COLO829 (cell line): ENCODE measurements around the gene ACER3.
"Not testable (repeated sequence)": the region's sequence is repeated elsewhere in the genome, so short reads cannot be mapped to it uniquely, and the experiment has no call there.

Source experiments
- DNase-seq: peaks from one replicate; pipeline ENCODE4 v3.0.0; 2012; ENCODE audit warnings: low spot score

Gene ACER3

DNA sequence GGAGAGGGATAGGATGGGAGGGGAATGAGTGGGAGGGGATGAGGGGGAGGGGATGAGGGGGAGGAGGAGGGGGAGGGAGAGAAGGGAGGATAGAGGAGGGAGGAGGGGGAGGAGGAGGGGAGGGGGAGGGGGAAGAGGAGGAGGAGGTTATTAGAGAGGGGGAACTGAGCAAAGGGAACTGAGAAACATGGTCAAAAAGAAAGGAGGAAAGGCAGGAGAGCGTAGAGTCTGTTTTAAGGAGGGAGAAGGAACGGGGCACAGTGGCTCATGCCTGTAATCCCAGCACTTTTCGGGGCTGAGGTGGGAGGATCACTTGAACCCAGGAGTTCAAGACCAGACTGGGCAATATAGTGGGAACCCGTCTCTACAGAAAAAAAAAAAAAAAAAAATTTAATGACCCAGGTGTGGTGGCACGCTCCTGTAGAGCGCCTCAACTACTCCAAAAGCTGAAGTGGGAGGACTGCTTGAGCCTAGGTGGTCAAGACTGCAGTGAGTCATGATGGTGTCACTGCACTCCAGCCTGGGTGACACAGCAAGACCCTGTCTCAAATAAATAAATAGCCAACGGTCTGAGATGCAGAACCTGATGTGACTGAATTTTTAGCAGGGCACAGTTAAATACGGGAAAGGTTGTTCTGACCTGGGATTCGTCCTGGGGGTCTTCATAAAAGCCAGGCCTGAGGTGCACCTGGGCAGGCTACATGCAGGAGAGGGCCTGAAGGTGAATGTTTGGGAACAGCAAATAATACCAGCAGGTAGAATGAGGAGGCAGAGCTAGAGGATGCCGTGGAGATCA lies 177.5 kb downstream of the ACER3 start:
- DNase-seq, result no peak

DNA sequence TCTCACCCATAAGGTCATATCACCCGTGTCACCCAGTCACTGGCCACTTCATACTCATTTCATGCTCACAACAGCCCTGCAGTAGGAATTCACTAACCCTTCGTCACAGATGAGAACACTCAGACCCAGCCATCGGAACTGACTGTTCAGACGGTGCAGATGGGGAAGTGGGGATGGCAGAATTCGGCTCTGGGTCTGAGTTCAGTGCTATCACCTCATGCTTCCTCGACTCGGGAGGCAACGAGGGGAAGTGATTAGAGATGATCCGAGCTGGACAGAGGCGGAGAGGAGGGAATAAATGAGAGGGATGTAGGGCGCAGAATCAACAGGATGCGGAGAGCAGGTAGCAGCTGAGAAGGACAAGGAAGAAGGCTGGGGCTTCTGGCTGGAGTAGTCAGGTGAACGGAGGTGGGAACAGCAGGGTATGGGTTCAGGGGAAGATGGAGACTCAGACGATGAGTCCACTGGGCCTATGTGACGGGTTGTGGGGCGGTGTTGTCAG lies 178.2 kb downstream of the ACER3 start:
- no peak for DNase-seq

DNA sequence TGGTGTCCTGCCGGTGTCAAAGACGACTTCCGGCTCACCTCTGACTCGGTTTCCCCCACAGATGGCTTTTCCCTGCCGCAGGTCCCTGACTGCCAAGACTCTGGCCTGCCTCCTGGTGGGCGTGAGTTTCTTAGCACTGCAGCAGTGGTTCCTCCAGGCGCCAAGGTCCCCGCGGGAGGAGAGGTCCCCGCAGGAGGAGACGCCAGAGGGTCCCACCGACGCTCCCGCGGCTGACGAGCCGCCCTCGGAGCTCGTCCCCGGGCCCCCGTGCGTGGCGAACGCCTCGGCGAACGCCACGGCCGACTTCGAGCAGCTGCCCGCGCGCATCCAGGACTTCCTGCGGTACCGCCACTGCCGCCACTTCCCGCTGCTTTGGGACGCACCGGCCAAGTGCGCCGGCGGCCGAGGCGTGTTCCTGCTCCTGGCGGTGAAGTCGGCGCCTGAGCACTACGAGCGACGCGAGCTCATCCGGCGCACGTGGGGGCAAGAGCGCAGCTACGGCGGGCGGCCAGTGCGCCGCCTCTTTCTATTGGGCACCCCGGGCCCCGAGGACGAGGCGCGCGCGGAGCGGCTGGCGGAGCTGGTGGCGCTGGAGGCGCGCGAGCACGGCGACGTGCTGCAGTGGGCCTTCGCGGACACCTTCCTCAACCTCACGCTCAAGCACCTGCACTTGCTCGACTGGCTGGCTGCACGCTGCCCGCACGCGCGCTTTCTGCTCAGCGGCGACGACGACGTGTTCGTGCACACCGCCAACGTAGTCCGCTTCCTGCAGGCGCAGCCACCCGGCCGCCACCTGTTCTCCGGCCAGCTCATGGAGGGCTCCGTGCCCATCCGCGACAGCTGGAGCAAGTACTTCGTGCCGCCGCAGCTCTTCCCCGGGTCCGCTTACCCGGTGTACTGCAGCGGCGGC lies 179.0 kb downstream of the ACER3 start:
- no peak for DNase-seq

DNA sequence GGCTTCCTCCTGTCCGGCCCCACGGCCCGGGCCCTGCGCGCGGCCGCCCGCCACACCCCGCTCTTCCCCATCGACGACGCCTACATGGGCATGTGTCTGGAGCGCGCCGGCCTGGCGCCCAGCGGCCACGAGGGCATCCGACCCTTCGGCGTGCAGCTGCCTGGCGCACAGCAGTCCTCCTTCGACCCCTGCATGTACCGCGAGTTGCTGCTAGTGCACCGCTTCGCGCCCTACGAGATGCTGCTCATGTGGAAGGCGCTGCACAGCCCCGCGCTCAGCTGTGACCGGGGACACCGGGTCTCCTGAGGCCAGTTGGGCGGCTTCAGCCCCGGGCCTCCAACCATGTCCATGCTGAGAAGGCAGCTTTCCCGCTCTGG lies 179.7 kb downstream of the ACER3 start:
- DNase-seq, result no peak

DNA sequence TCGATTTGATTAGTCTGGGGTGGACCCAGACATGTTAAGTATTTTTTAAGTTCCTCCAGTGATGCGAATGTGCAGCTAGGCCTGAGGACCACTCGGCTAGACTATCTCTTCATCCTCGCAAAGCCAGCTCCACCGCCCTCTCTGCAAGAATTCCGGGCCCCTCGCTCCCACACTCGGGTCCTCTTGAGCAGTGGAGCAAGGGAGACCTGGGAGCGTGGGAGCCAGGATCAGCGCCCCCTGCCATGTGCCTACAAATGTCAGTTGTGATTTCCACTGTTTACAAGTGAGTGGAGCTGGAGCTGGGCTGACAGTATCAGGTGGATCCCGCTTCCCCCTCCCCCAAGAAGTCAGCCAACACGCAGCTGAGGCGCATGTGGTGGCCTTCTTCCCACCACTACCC lies 180.2 kb downstream of the ACER3 start:
- DNase-seq, result no peak

DNA sequence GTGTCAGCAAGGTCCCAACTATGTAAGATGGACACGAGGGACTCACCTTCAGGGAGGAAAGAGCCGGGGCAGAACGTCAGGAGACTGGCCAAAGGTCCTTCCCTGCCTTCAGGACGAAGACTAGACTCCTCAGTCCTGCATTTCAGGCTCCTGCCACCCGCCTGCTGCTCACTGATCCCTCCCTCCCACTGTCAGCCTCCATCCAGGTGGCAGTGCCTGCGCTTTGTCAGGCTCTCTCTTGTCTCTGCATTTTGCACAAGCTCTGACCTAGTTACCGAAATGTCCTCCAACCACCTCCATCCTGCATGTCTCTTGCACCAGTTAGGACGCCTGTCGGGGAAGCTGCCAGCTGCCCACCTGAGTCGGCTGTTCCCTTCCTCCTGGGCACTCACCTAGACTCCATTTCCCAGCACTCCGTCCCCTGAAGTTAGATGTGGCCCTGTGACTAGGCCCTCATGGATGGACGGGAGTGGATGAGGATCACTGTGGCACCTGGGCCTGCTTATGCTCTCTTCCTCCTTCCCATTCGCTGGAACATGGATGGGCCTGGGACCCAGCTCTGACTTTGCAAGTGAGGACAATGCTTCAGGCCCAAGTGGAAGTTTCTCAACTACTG lies 181.5 kb downstream of the ACER3 start:
- no peak for DNase-seq

DNA sequence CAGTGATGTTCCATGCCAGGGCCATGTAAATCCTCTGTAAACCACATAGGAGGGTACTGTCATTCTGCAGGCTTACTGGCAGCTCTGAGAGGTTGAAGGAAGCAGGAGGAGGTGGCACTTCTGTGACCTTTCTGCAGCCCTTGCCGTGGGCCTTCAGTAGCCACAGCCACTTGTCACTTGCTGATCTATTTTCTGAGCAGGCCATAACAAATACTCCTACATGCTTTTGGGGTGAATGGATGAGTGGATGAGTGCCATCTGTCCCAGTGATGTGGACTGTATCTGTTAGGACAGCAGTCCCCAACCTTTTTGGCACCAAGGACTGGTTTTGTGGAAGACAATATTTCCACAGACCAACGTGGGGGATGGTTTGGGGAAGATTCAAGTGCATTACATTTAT lies 183.6 kb downstream of the ACER3 start:
- no peak for DNase-seq

DNA sequence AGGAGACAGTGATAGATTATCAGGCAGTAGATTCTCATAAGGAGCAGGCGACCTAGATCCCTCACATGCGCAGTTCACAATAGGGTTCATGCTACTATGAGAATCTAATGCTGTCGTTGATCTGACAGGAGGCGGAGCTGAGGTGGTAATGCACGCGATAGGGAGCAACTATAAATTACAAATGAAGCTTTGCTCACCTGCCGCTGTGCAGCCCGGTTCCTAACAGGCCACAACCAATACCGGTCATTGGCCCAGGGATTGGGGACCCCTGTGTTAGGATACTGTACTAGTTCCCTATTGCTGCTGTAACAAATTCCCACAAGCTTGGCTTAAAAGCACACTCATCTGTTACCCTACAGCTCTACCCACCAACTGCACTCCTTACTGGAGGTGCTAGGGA lies 184.2 kb downstream of the ACER3 start:
- no peak for DNase-seq

DNA sequence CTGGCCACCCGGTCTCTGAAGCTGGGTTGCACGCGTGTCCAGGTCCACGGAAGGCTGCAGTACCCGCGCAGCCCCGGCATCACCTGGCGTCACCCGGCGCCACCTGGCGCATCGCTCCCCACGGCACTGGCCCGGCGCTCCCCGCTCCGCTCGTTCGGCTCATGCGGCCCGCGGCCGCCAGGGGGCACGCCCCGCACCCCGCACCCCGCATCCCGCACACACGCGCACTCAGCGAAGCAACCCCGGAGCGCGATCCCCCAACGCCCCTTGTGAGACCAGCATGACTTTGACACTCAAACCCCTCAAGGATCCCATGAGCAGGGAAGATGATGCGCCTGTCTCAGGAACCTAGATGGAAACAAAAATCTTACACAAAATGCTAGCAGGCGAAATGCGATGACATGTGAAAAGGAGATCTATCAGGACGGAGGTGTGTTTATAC lies 185.4 kb downstream of the ACER3 start:
- DNase-seq, result no peak

DNA sequence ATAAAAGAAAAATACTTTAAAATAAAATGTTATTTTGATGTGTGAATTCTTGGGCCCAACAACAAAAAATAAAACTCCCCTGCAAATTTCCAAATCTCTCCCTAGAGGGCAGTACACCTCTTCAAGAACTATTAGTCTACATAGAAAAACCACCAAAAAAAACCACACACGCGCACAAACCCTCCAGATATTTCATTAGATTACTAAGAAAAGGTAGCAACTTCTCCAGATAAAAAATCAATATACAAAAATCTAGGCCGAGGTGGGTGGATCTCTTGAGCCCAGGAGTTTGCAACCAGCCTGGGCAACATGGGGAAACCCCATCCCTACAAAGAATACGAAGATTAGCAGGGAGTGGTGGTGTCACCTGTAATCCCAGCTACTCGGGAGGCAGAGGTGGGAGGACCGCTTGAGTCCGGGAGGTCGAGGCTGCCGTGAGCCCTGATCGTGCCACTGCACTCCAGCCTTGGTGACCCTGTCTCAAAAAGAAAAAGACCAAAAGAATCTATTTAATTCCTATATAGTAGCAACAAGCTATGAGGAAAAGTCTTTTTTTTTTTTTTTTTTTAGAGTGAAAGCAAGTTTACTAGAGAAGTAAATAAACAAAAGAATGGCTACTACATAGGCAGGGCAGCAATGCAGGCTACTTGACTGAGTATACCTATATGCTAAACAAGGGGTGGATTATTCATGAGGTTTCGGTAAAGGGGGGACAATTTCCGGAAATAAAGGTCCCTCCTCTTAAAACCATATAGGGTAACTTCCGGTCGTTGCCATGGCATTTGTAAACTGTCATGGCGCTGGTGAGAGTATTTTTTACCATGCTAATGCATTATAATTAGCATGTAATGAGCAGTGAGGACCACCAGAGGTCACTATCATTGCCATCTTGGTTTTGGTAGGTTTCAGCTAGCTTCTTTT lies 186.5 kb downstream of the ACER3 start:
- peak; percentile 75 for DNase-seq

DNA sequence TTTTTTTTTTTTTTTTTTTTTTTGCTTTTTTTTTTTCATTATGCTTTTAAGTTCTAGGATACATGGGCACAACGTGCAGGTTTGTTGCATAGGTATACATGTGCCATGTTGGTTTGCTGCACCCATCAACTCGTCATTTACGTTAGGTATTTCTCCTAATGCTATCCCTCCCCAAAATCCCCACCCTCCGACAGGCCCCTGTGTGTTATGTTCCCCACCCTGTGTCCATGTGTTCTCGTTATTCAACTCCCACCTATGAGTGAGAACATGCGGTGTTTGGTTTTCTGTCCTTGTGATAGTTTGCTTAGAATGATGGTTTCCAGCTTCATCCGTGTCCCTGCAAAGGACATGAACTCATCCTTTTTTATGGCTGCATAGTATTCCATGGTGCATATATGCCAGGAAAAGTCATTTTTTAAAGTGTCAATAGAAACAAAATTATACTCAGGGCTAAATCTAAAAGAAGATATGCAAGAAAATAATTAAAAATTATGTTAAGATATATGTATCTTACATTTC lies 187.3 kb downstream of the ACER3 start:
- not testable (repeated sequence) for DNase-seq

DNA sequence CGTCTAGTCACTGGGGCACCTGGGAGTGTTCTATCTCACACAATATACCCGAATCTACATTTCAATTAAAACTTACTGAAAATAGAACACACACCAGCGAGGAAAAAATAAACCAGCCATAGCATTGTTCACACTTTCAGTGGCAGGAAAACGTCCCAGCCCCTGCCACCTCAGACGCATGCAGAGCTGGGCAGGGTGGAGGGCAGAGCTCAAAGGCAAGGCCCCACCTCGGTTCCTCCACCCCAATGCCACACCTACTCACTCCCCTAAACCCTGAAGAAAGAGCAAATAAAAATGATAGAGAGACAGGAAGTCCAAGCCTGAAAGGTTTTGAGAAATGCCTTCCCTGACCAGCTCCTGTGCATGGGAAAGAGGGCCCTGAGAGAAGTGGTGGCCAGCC lies 188.3 kb downstream of the ACER3 start:
- DNase-seq, result no peak

DNA sequence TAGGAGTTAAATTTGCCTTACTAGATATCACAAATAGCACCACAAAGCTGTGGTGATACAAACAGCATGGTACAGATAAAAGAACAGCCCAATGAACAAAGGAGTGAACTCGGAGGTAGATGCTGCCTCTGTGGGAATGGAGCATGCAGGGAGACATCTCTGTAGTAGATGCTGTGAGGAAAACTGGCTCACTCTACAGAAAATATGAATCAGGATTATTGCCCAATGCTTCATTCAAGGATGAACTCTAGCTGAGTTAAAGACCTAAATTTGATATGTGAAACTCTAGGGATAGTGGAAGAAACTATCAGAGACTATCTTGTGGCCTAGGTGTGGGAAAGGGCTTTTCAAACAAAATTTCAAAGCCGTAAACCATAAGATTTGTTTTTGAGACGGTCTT lies 190.8 kb downstream of the ACER3 start:
- no peak for DNase-seq

DNA sequence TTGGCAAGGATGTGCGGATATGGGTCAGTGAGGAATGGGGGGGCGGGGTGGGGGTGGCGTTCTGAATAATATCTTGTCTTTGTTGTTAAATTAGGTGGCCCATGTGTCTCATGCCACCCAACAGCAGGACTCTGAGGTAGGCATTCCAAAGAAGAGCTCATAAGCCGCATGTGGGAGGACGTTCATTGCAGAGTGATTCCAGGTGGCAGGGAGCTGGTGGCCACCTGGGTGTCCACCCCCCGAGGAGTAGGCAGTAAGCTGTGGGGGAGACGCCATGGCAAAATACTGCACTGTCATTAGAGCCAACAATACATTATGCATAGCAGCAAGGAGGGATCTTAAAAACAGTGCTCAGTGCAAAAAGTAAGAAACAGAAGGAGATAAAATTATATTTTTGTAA lies 191.8 kb downstream of the ACER3 start:
- DNase-seq, result no peak

DNA sequence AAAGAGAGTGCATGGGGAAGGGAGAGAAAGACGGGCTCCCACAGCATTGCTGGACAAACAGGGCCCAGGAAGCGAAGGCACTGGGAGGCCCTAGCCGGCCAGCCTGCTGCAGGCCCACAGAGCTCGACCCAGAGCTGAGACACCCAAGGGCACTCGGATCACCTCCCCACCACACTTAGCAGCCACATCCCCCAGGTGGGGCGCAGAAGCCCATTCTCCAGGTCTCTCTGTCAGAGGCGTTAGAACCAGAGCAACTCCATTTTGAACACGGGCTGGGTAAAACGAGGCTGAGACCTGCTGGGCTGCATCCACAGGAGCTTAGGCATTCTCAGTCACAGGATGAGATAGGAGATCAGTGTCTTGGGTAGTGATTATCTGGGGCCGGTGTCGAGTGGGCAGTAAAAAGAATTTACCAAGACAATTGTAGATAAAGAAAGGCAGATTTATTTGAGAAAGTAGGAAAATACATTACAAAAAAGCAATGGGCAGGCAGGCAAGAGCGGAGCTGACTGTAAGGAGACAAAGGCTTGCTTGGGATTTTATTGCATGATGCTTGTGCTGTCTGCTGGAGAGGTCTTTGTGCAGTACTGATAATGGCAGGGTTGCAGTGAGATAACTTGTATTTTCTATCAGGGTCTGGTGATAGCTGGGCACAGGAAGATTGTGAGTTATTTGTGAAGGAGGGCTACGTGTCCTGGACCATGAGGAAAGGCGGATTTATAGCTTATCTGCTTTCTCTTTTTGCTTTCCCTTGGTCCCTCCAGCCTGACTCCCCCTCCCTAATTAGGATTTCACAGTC lies 192.7 kb downstream of the ACER3 start:
- DNase-seq, result no peak

DNA sequence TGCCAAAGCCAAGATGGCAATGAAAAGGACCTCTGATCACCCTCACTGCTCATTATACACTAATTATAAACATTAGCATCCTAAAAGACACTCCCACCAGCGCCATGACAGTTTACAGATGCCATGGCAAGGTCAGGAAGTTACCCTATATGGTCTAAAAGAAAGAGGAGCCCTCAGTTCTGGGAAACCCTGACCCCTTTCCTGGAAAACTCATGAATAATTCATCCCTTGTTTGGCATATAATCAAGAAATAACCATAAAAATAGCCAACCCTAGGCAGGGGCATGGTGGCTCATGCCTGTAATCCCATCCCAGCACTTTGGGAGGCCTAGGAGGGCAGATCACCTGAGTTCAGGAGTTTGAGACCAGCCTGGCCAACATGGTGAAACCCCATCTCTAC lies 193.4 kb downstream of the ACER3 start:
- no peak for DNase-seq

DNA sequence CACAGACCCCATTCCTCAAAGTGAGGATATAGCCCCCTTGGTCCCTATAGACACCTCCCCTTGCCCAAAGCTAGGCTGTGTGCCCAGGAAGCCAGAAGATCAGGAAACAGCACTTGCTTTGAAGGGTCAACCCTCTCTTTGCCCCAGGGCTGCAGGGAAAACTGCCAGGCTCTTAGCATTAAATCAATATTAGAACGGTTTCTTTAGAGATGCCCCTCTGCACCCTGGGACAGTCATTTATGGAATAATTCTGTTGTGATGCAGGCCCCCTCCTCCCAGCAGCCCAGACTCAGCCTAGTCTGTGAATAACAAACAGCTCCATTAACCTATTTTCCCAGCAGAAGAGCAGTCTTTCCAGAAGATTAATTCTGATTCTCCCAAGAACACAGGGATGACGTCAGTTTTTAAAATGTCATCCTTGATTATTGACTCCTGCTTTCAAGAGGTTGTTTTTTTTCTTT lies 194.4 kb downstream of the ACER3 start:
- no peak for DNase-seq

DNA sequence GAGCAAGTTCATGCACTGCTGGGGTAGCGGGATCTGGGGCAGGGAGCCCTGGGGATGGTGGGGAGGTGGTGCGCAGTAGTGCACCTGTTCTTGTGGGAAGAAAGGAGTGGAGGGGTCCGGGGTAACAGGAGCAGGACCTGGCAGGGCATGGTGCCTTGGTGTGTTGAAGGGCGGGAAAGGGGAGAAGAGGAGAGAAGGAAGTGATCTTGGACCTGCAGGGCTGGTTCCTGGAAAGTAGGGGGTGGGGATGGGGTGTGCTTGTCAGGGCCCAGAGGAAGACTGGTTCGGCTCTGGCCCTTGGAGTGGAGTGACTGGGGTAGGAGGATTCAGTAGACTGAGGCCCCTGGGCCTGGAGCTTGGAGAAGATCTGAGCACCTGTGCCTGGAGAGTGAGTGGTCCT lies 195.2 kb downstream of the ACER3 start:
- no peak for DNase-seq

DNA sequence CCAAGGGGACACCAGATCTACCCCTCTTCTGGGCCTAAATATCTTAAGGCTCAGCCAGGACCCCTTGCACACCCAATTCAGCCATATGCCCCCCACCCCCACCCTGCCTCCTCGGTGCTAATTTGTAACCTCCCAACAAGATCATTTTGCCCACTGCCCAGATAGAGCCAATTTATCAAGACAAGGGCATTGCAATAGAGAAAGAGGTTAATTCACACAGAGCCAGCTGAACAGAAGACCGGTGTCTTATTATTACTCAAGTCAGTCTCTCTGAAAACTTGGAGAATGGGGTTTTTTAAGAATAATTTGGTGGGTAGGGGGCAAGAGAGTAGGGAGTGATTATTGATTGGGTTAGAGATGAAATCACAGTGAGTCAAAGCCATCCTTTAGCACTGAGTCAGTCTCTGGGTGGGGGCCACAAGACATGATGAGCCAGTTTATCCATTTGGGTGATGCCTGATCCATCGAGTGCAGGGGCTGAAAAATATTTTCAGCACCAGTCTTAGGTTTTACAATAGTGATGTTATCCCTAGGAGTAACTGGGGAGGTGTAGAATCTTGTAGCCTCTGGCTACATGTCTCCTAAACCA lies 196.2 kb downstream of the ACER3 start:
- no peak for DNase-seq

DNA sequence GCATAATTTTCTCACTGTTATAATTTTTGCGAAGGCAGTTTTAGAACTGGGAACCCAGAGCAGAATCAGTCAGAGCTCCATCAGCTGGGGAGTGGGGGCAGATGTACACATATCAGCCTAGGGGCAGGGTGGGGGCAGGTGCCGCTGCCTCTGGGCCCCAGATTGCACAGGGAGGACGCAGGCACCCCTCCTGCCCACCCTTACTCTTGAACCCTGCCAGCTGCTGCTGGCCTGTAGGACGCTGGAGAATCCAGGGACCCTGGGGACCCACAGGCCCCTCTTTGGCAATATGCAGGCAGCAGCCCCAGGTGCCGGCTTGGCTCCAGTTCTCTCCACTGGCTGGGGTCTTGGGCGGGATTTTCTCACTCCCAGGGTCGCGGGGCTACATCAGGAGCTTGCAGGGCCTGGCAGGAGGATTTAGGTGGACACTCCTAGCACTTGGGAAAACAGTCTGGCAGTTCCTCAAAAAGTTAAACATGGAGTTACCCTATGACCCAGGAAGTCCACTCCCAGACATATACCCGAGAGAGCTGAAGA lies 197.3 kb downstream of the ACER3 start:
- DNase-seq, result no peak
